ENCODE measurements around the gene UBR7.

UBR7 gene

DNA sequence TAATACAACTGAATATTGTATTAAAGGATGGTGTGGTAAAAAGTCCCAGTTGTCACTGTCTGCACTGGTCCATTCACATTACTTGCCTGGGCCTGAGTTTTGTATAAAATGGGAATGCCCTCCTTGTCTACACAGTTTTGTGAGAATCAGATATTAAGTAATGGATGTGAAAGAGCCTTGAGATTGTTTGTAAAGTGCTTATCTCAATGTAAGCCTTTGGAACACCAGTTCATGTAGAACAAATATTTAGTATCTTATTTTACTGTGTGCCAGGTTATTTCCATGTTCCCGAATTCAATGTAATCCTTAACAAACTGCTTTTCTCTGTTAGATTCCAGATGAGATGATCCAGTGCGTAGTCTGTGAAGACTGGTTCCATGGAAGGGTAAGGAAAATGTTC is 7.5 kb downstream of the UBR7 start:
- H3K4me3 ChIP-seq (ENCODE audit: low read length, poor library complexity, severe bottlenecking), result no peak overlapping the region
- H3K9me3 ChIP-seq (ENCODE audit: insufficient read depth, low read depth, low read length), result no peaks in the 10 kb centered on the region
- H3K4me2 ChIP-seq (ENCODE audit: low read depth, low read length, poor library complexity, severe bottlenecking), result no peak overlapping the region
- H3F3A ChIP-seq (ENCODE audit: low read depth), result no peaks in the 10 kb centered on the region; the same call in 1 of the 2 replicates
- no peak for TF ChIP-seq EZH2phosphoT487 (IDR thresholded peaks at IDR 0.05; ENCODE audit: borderline replicate concordance)
- TF ChIP-seq, protein P1, sequence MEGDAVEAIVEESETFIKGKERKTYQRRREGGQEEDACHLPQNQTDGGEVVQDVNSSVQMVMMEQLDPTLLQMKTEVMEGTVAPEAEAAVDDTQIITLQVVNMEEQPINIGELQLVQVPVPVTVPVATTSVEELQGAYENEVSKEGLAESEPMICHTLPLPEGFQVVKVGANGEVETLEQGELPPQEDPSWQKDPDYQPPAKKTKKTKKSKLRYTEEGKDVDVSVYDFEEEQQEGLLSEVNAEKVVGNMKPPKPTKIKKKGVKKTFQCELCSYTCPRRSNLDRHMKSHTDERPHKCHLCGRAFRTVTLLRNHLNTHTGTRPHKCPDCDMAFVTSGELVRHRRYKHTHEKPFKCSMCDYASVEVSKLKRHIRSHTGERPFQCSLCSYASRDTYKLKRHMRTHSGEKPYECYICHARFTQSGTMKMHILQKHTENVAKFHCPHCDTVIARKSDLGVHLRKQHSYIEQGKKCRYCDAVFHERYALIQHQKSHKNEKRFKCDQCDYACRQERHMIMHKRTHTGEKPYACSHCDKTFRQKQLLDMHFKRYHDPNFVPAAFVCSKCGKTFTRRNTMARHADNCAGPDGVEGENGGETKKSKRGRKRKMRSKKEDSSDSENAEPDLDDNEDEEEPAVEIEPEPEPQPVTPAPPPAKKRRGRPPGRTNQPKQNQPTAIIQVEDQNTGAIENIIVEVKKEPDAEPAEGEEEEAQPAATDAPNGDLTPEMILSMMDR (conservative IDR thresholded peaks at IDR 0.05; ENCODE audit: low read length), result no peak
- no peaks in the 10 kb centered on the region for H3K9me2 ChIP-seq (replicated peaks; ENCODE audit: low read depth, low read length)
- peaks cover 6% of the 10 kb centered on the region for H3K4me1 ChIP-seq (ENCODE audit: insufficient read depth, low read length, poor library complexity, severe bottlenecking)
- H2AFZ ChIP-seq (ENCODE audit: low read length), result no peak overlapping the region
- H3K9ac ChIP-seq (ENCODE audit: low read depth, low read length, poor library complexity, severe bottlenecking), result peak overlapping the region; percentile 22
- peaks cover 26% of the 10 kb centered on the region for H3K79me2 ChIP-seq (ENCODE audit: insufficient read depth, low read length)
- peaks cover 15% of the 10 kb centered on the region for H4K20me1 ChIP-seq (ENCODE audit: insufficient read depth, low read length, poor library complexity, severe bottlenecking)
- H3K27me3 ChIP-seq (ENCODE audit: insufficient read depth, low read length, poor library complexity, severe bottlenecking), result no peaks in the 10 kb centered on the region
- H3K36me3 ChIP-seq (ENCODE audit: insufficient read depth, low read length), result peaks cover 57% of the 10 kb centered on the region

DNA sequence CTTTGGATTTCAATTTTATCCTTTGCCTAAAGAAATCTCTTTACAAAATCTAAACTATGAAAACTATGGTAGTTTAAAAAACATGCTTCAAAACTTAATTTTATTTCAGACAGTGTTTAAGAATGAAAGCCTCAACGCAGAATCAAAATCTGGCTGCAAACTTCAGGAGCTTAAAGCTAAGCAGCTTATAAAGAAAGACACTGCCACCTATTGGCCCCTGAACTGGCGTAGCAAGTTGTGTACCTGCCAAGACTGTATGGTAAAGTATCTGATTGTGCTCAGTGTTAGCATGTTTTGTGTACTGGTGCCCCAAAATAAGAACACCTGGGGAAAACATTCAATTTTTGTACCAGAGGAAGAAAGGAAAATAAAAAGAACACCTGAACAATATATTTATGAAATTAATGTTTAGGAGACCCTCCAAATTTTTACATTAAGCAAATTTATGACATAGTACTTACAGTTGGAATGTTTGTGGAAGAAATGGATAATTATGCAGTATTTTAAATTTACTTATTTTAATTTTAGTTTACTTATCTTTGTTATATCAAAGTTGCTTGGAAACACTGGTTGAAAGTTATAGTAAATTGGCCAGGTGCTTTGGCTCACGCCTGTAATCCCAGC is 12.2 kb downstream of the UBR7 start:
- Histone ChIP-seq H2AFZ (ENCODE audit: low read length) (no peak overlapping the region), H3K9ac (ENCODE audit: low read depth, low read length, poor library complexity, severe bottlenecking) (no peak overlapping the region), H3F3A (ENCODE audit: low read depth) (no peaks in the 10 kb centered on the region; the same call in 1 of the 2 replicates), H3K4me3 (ENCODE audit: low read length, poor library complexity, severe bottlenecking) (no peak overlapping the region), H3K9me2 (replicated peaks; ENCODE audit: low read depth, low read length) (no peaks in the 10 kb centered on the region), H3K9me3 (ENCODE audit: insufficient read depth, low read depth, low read length) (no peaks in the 10 kb centered on the region), H4K20me1 (ENCODE audit: insufficient read depth, low read length, poor library complexity, severe bottlenecking) (no peaks in the 10 kb centered on the region), H3K4me1 (ENCODE audit: insufficient read depth, low read length, poor library complexity, severe bottlenecking) (peaks cover 4% of the 10 kb centered on the region), H3K27me3 (ENCODE audit: insufficient read depth, low read length, poor library complexity, severe bottlenecking) (no peaks in the 10 kb centered on the region), H3K36me3 (ENCODE audit: insufficient read depth, low read length) (peaks cover 56% of the 10 kb centered on the region; the same call in 1 of the 2 replicates), H3K79me2 (ENCODE audit: insufficient read depth, low read length) (no peaks in the 10 kb centered on the region), H3K4me2 (ENCODE audit: low read depth, low read length, poor library complexity, severe bottlenecking) (no peak overlapping the region)
- TF ChIP-seq, protein P1 (conservative IDR thresholded peaks at IDR 0.05; ENCODE audit: low read length), result peak; percentile 81
- TF ChIP-seq EZH2phosphoT487 (IDR thresholded peaks at IDR 0.05; ENCODE audit: borderline replicate concordance), result no peak

DNA sequence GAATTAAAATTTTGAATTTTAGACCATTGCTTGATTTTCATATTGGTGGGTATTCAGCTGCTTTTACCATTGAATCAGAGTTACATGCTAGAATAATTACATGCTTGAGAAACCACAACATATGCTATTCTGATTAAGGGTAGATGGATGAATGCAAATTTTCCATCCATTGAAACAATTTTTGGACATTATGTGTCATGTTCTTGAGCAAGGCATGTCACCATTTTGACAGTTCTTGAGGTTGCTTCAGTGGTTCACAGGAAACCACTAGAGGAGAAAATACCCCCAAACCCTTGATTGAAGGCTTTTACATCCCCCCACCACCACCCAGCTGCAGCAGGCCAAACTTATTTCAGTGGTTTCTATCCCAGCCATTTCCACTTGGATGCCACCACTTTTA is 13.5 kb downstream of the UBR7 start:
- Histone ChIP-seq H3K79me2 (ENCODE audit: insufficient read depth, low read length) (no peaks in the 10 kb centered on the region), H4K20me1 (ENCODE audit: insufficient read depth, low read length, poor library complexity, severe bottlenecking) (no peaks in the 10 kb centered on the region), H3K4me1 (ENCODE audit: insufficient read depth, low read length, poor library complexity, severe bottlenecking) (peaks cover 4% of the 10 kb centered on the region), H2AFZ (ENCODE audit: low read length) (no peak overlapping the region), H3K27me3 (ENCODE audit: insufficient read depth, low read length, poor library complexity, severe bottlenecking) (no peaks in the 10 kb centered on the region), H3F3A (ENCODE audit: low read depth) (no peaks in the 10 kb centered on the region; the same call in 1 of the 2 replicates), H3K4me3 (ENCODE audit: low read length, poor library complexity, severe bottlenecking) (no peak overlapping the region), H3K36me3 (ENCODE audit: insufficient read depth, low read length) (peaks cover 55% of the 10 kb centered on the region; the same call in 1 of the 2 replicates), H3K9me3 (ENCODE audit: insufficient read depth, low read depth, low read length) (no peaks in the 10 kb centered on the region), H3K9me2 (replicated peaks; ENCODE audit: low read depth, low read length) (no peaks in the 10 kb centered on the region), H3K4me2 (ENCODE audit: low read depth, low read length, poor library complexity, severe bottlenecking) (no peak overlapping the region), H3K9ac (ENCODE audit: low read depth, low read length, poor library complexity, severe bottlenecking) (no peak overlapping the region)
- TF ChIP-seq EZH2phosphoT487 (IDR thresholded peaks at IDR 0.05; ENCODE audit: borderline replicate concordance), result no peak
- TF ChIP-seq, protein P1 (conservative IDR thresholded peaks at IDR 0.05; ENCODE audit: low read length), result no peak
